ENCODE results near the gene TAAR9.

DNA sequence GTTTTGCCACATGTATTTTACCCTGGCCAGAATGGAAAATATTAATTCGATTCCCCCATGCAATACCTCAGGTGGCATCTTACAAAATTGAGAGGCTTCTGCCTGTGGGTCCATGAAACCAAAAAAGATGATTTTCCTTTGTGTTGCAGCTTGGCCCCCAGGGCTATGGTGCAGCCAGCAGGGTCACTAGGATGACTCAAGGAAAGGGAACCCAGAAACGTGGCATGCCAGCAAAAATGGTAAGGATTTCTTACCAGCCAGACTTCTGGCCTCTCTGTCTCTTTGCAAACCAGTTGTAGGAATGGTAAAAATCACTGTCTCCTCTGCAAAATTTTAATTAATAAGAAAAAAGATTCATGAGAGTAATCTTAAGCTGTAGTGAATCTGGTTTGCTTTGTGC is 11.6 kb upstream of the TAAR9 start:
- TF ChIP-seq, protein P1, sequence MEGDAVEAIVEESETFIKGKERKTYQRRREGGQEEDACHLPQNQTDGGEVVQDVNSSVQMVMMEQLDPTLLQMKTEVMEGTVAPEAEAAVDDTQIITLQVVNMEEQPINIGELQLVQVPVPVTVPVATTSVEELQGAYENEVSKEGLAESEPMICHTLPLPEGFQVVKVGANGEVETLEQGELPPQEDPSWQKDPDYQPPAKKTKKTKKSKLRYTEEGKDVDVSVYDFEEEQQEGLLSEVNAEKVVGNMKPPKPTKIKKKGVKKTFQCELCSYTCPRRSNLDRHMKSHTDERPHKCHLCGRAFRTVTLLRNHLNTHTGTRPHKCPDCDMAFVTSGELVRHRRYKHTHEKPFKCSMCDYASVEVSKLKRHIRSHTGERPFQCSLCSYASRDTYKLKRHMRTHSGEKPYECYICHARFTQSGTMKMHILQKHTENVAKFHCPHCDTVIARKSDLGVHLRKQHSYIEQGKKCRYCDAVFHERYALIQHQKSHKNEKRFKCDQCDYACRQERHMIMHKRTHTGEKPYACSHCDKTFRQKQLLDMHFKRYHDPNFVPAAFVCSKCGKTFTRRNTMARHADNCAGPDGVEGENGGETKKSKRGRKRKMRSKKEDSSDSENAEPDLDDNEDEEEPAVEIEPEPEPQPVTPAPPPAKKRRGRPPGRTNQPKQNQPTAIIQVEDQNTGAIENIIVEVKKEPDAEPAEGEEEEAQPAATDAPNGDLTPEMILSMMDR (IDR thresholded peaks at IDR 0.05): no peak
- TF ChIP-seq POLR2A (IDR thresholded peaks at IDR 0.05): no peak

All from transverse colon (tissue), 3 donors.